Right kidney (tissue), 1 donor: ENCODE measurements around the gene PPP1R15B.
A peak's percentile ranks its signal among the peaks of the same experiment; 100 is the strongest.

Source experiments
- DNase-seq: peaks from one replicate; pipeline ENCODE4 v3.0.0-alpha.2; 2016

The PPP1R15B gene

GRCh38 chr1:204400882-204401510, 10.6 kb downstream of the PPP1R15B start:
- DNase-seq: no peak

- no peak for DNase-seq
Observed at GRCh38 chr1:204398197-204399125, 13.2 kb downstream of the PPP1R15B start.

- DNase-seq: no peak
Observed at GRCh38 chr1:204396015-204396583, 15.5 kb downstream of the PPP1R15B start.

- DNase-seq: no peak
Observed at GRCh38 chr1:204391629-204392028, 20.0 kb downstream of the PPP1R15B start.

GRCh38 chr1:204390751-204391466, 20.7 kb downstream of the PPP1R15B start:
- no peak for DNase-seq

- DNase-seq: no peak
Observed at GRCh38 chr1:204385727-204386126, 25.9 kb downstream of the PPP1R15B start.

- DNase-seq: no peak
Observed at GRCh38 chr1:204384636-204385352, 26.8 kb downstream of the PPP1R15B start.

- DNase-seq: no peak
Observed at GRCh38 chr1:204383163-204383904, 28.3 kb downstream of the PPP1R15B start.

- no peak for DNase-seq
Observed at GRCh38 chr1:204382714-204383083, 28.9 kb downstream of the PPP1R15B start.

GRCh38 chr1:204380293-204380831, 31.3 kb downstream of the PPP1R15B start:
- no peak for DNase-seq

GRCh38 chr1:204377800-204378668, 33.6 kb downstream of the PPP1R15B start:
- peak; percentile 82 for DNase-seq

- DNase-seq: no peak
Observed at GRCh38 chr1:204376919-204377799, 34.5 kb downstream of the PPP1R15B start.

- no peak for DNase-seq
Observed at GRCh38 chr1:204376465-204376864, 35.2 kb downstream of the PPP1R15B start.

- no peak for DNase-seq
Observed at GRCh38 chr1:204373911-204374310, 37.7 kb downstream of the PPP1R15B start.

GRCh38 chr1:204370176-204370575, 41.4 kb downstream of the PPP1R15B start:
- DNase-seq: no peak

GRCh38 chr1:204368996-204369726, 42.5 kb downstream of the PPP1R15B start:
- no peak for DNase-seq

GRCh38 chr1:204367956-204368355, 43.7 kb downstream of the PPP1R15B start:
- no peak for DNase-seq

- no peak for DNase-seq
Observed at GRCh38 chr1:204367193-204367858, 44.3 kb downstream of the PPP1R15B start.
